Prostate gland (tissue), 2 donors: ENCODE measurements around the gene CMTM5. TPM values are rescaled to one million over a fixed set of nuclear protein-coding genes. Genes with fewer than 3 reads are reported as not detected.

ENCODE experiments used
- DNase-seq: peaks from one replicate; pipeline ENCODE4 v3.0.0-alpha.2; 2019; ENCODE audit warnings: low spot score
- H3K27ac ChIP-seq, 2 donors: fragments of 200-600 bp; sonication (generic); 2 replicates each; pipeline ENCODE4 v1.5.1; 2017 to 2019
- H3K27me3 ChIP-seq: fragments of 200-600 bp; sonication (generic); replicated peaks from 2 replicates; pipeline ENCODE4 v1.5.1; 2019; ENCODE audit not compliant: insufficient read depth
- H3K36me3 ChIP-seq, 2 donors: fragments of 200-600 bp; sonication (generic); 1 replicate in 1 of 2; 2 replicates in 1 of 2; pipeline versions ENCODE4 v1.5.1 to v1.8.1; 2017 to 2019
- H3K4me1 ChIP-seq: fragments of 200-600 bp; sonication (generic); replicated peaks from 2 replicates; pipeline ENCODE4 v1.5.1; 2019
- H3K4me3 ChIP-seq, 2 donors: fragments of 200-600 bp; sonication (generic); 2 replicates each; pipeline ENCODE4 v1.5.1; 2017 to 2019
- H3K9me3 ChIP-seq: fragments of 200-600 bp; sonication (generic); 2 replicates; pipeline ENCODE4 v1.5.1; 2017
- CTCF ChIP-seq, 4 experiments: fragments of 200-600 bp in 2 of 4; fragments of 450-650 bp in 2 of 4; sonication (generic) in 2 of 4; IDR thresholded peaks; 1 replicate in 3 of 4; 2 replicates in 1 of 4; pipeline ENCODE4 v1.5.1; 2016 to 2019; ENCODE audit warnings: antibody characterized with exemption in 4 of 4, mild to moderate bottlenecking in 2 of 4, moderate library complexity in 2 of 4
- POLR2A ChIP-seq: fragments of 450-650 bp; IDR thresholded peaks from one replicate; pipeline ENCODE4 v1.6.1; 2016; ENCODE audit warnings: antibody characterized with exemption, mild to moderate bottlenecking
- POLR2AphosphoS5 ChIP-seq: sonication (generic); formaldehyde crosslinking; IDR thresholded peaks from one replicate; pipeline ENCODE4 v1.6.1; 2017; ENCODE audit warnings: antibody characterized with exemption
- WGBS: methylation state at CpG from one replicate; pipeline ENCODE4 v1.1.5; 2018; 5-methylcytosine and 5-hydroxymethylcytosine counted together
- intact Hi-C: fragments of 100-400 bp; cut with DNase I; formaldehyde crosslinking; loops from one replicate; pipeline ENCODE4 v1.14.2; 2022
- total RNA-seq, 2 donors: library from RNA; depleted of rRNA; stranded (reverse); fragments of >200 nt; gene quantifications; one replicate each; pipeline ENCODE4 v1.1.0, GENCODE V29; 2016

CMTM5 gene
- total RNA-seq, 2 donors from 2014 or later: 1.5 TPM; not detected in 1

GRCh38 chr14:23348297-23348655 lies 28.6 kb upstream of the CMTM5 start:
- TF ChIP-seq POLR2AphosphoS5 (no peak), POLR2A (no peak), CTCF (IDR thresholded peaks at IDR 0.05) (no peak)

GRCh38 chr14:23349156-23349845 lies 27.5 kb upstream of the CMTM5 start:
- H3K27ac ChIP-seq: no peak overlapping the region
- no peak for DNase-seq
- WGBS: 89% methylated on average over 8 of the region's 8 CpGs
- H3K27me3 ChIP-seq: no peaks in the 10 kb centered on the region
- intact Hi-C loops: no loop called here
- H3K9me3 ChIP-seq: no peaks in the 10 kb centered on the region
- no peaks in the 10 kb centered on the region for H3K4me1 ChIP-seq
- no peaks in the 10 kb centered on the region for H3K36me3 ChIP-seq
- no peak overlapping the region for H3K4me3 ChIP-seq
- TF ChIP-seq CTCF (IDR thresholded peaks at IDR 0.05) (no peak), POLR2A (no peak), POLR2AphosphoS5 (no peak)

More at GRCh38 chr14:23348297-23348655, 28.6 kb upstream of the CMTM5 start:
- Histone ChIP-seq H3K4me1 (no peaks in the 10 kb centered on the region), H3K4me3 (no peak overlapping the region), H3K36me3 (no peaks in the 10 kb centered on the region), H3K27ac (no peak overlapping the region), H3K27me3 (no peaks in the 10 kb centered on the region), H3K9me3 (no peaks in the 10 kb centered on the region)
- intact Hi-C loops: no loop called here
- no peak for DNase-seq
- WGBS: 89% methylated on average over 6 of the region's 6 CpGs

GRCh38 chr14:23351681-23352505 lies 25.0 kb upstream of the CMTM5 start:
- 14% methylated on average over 31 of the region's 61 CpGs for WGBS
- DNase-seq: no peak
- peak overlapping the region; percentile 81 to 85 for H3K27ac ChIP-seq
- no peaks in the 10 kb centered on the region for H3K4me1 ChIP-seq
- no peaks in the 10 kb centered on the region for H3K9me3 ChIP-seq
- no peak for TF ChIP-seq CTCF (IDR thresholded peaks at IDR 0.05)
- TF ChIP-seq POLR2AphosphoS5: no peak
- TF ChIP-seq POLR2A: no peak
- intact Hi-C loops: no loop called here
- H3K27me3 ChIP-seq: no peaks in the 10 kb centered on the region
- H3K4me3 ChIP-seq: peak overlapping the region; percentile 63 to 75
- no peaks in the 10 kb centered on the region for H3K36me3 ChIP-seq

- DNase-seq: peak; percentile 91
- Histone ChIP-seq H3K27ac (peak within 1 kb of the TSS; percentile 81 to 85), H3K36me3 (no peaks in the 10 kb centered on the region), H3K9me3 (no peaks in the 10 kb centered on the region), H3K27me3 (no peaks in the 10 kb centered on the region), H3K4me3 (peak within 1 kb of the TSS; percentile 63 to 75), H3K4me1 (no peaks in the 10 kb centered on the region)
- WGBS: under 1% methylated on average over 31 of the region's 42 CpGs
- peak; percentile 93 for TF ChIP-seq POLR2A
- peak; percentile 99 for TF ChIP-seq POLR2AphosphoS5
- peak in 2 of 4 experiments; percentile 19 to 33 for TF ChIP-seq CTCF (IDR thresholded peaks at IDR 0.05)
- intact Hi-C loops: no loop called here
These were observed 24.1 kb upstream of the CMTM5 start, which contains the start of gene SLC22A17 for GRCh38 chr14:23352506-23353432. SLC22A17 (minus strand) TSS chr14:23352887.
